Measurements from ENCODE around the gene PPP1R9B.
A peak's percentile ranks its signal among the peaks of the same experiment; 100 is the strongest.

GRCh38 chr17:50114849-50115357, 35.6 kb downstream of the PPP1R9B start:
- TF ChIP-seq CTCF (IDR thresholded peaks at IDR 0.05; ENCODE audit: insufficient read depth, low read depth, low read length) (peak; percentile 75), EZH2 (IDR thresholded peaks at IDR 0.05; ENCODE audit: insufficient read depth, low read length) (no peak)

All from astrocyte (in vitro differentiated cells and primary cell).